SK-N-SH (cell line): Measurements from ENCODE around the gene CNTN4. TPM values are rescaled to one million over a fixed set of nuclear protein-coding genes. Genes with fewer than 3 reads are reported as not detected.

Experiments
- CTCF ChIA-PET: fragments of 300-600, 350-600 bp; formaldehyde crosslinking; extraction: SDS; loops from one replicate; lab custom pipeline; 2021; lab: Yijun Ruan, JAX
- POLR2A ChIA-PET: fragments of 350-600 bp; sonication (Branson Sonifier 250); formaldehyde crosslinking; extraction: SDS; loops from one replicate; lab custom pipeline; 2020; ENCODE audit warnings: antibody characterized with exemption, inconsistent platforms; lab: Yijun Ruan, JAX
- DNase-seq: peaks from one replicate; pipeline ENCODE4 v3.0.0; 2012
- H2AFZ ChIP-seq: fragments of 200-600 bp; sonication (generic); 2 replicates; pipeline ENCODE4 v1.8.1; 2016; ENCODE audit warnings: antibody characterized with exemption, mild to moderate bottlenecking, low read depth
- H3F3A ChIP-seq: fragments of 200-600 bp; sonication (generic); replicated peaks from 2 replicates; pipeline ENCODE3; 2016; ENCODE audit warnings: antibody characterized with exemption, mild to moderate bottlenecking; ENCODE audit not compliant: insufficient read depth
- H3K27ac ChIP-seq, 2 experiments: fragments of 200-500 bp in 1 of 2; fragments of 200-600 bp in 1 of 2; sonication (Bioruptor generic) in 1 of 2; sonication (generic), shearing (Covaris generic) in 1 of 2; 2 replicates each; pipeline versions ENCODE4 v1.5.1 to v1.6.1; 2014 to 2016; ENCODE audit warnings: low read depth in 2 of 2, inconsistent platforms in 1 of 2, low read length in 1 of 2, mild to moderate bottlenecking in 1 of 2, mixed read lengths in 1 of 2
- H3K27me3 ChIP-seq: fragments of 200-600 bp; sonication (generic), shearing (Covaris generic); 2 replicates; pipeline ENCODE4 v1.6.1; 2016; ENCODE audit warnings: mixed run types; ENCODE audit not compliant: insufficient read depth
- H3K36me3 ChIP-seq, 2 experiments: fragments of 200-500 bp in 1 of 2; fragments of 200-600 bp in 1 of 2; sonication (Bioruptor generic) in 1 of 2; sonication (generic) in 1 of 2; replicated peaks in 1 of 2; 2 replicates each; pipeline versions ENCODE3 to v1.5.1; 2014 to 2016; ENCODE audit warnings: low read length in 1 of 2, mild to moderate bottlenecking in 1 of 2; ENCODE audit not compliant: insufficient read depth in 2 of 2, control insufficient read depth in 1 of 2
- H3K4me1 ChIP-seq, 2 experiments: fragments of 200-500 bp in 1 of 2; fragments of 200-600 bp in 1 of 2; sonication (Bioruptor generic) in 1 of 2; sonication (generic), shearing (Covaris generic) in 1 of 2; 2 replicates each; pipeline versions ENCODE4 v1.5.1 to v1.6.1; 2014 to 2016; ENCODE audit warnings: low read depth in 1 of 2, low read length in 1 of 2, mixed run types in 1 of 2; ENCODE audit not compliant: insufficient read depth in 2 of 2, control insufficient read depth in 1 of 2
- H3K4me2 ChIP-seq: fragments of 200-600 bp; sonication (generic), shearing (Covaris generic); 2 replicates; pipeline ENCODE4 v1.6.1; 2017; ENCODE audit warnings: mixed run types
- H3K4me3 ChIP-seq, 2 experiments: fragments of 200-500 bp in 1 of 2; fragments of 200-600 bp in 1 of 2; sonication (Bioruptor generic) in 1 of 2; sonication (generic), shearing (Covaris generic) in 1 of 2; 2 replicates each; pipeline versions ENCODE4 v1.5.1 to v1.8.1; 2014 to 2016; ENCODE audit warnings: low read depth in 2 of 2, inconsistent platforms in 1 of 2, low read length in 1 of 2, mild to moderate bottlenecking in 1 of 2, mixed read lengths in 1 of 2, moderate library complexity in 1 of 2
- H3K79me2 ChIP-seq: fragments of 200-600 bp; sonication (generic); 2 replicates; pipeline ENCODE4 v1.8.1; 2017; ENCODE audit warnings: mild to moderate bottlenecking; ENCODE audit not compliant: insufficient read depth
- H3K9ac ChIP-seq: fragments of 200-600 bp; sonication (generic); 2 replicates; pipeline ENCODE4 v1.6.1; 2017; ENCODE audit warnings: mixed run types
- H3K9me2 ChIP-seq: fragments of 200-600 bp; sonication (generic); 2 replicates; pipeline ENCODE4 v1.6.1; 2017; ENCODE audit warnings: mixed run types
- H3K9me3 ChIP-seq: fragments of 200-600 bp; sonication (generic); 2 replicates; pipeline ENCODE4 v1.6.1; 2017; ENCODE audit warnings: mixed run types, mild to moderate bottlenecking, moderate library complexity
- H4K20me1 ChIP-seq: fragments of 200-600 bp; sonication (generic); 2 replicates; pipeline ENCODE4 v1.6.1; 2017; ENCODE audit warnings: mild to moderate bottlenecking, mixed run types; ENCODE audit not compliant: insufficient read depth
- ELF1 ChIP-seq: IDR thresholded peaks from 2 replicates; pipeline ENCODE4 v1.4.0; 2012
- EP300 ChIP-seq, 2 experiments: IDR thresholded peaks; 2 replicates each; pipeline versions ENCODE4 v1.4.0 to v1.6.1; 2012; ENCODE audit warnings: borderline replicate concordance in 1 of 2, low read depth in 1 of 2, low read length in 1 of 2
- FOXJ3 ChIP-seq: sonication (generic); formaldehyde crosslinking; IDR thresholded peaks from 2 replicates; pipeline ENCODE4 v1.5.1; 2020; ENCODE audit warnings: mild to moderate bottlenecking, missing genetic modification reagents
- GATA2 ChIP-seq: sonication (generic); formaldehyde crosslinking; IDR thresholded peaks from 2 replicates; pipeline ENCODE4 v1.5.0; 2020; ENCODE audit warnings: mild to moderate bottlenecking, missing genetic modification reagents
- JUND ChIP-seq: IDR thresholded peaks from 2 replicates; pipeline ENCODE4 v1.4.0; 2012
- MEF2A ChIP-seq: IDR thresholded peaks from 2 replicates; pipeline ENCODE4 v1.4.0; 2012; ENCODE audit warnings: low read depth, borderline replicate concordance
- MXI1 ChIP-seq: IDR thresholded peaks from 2 replicates; pipeline ENCODE4 v1.6.1; 2012; ENCODE audit warnings: mild to moderate bottlenecking, low read depth, low read length, improper control_type of control experiment
- RFX5 ChIP-seq: IDR thresholded peaks from 2 replicates; pipeline ENCODE4 v1.6.1; 2012; ENCODE audit warnings: mild to moderate bottlenecking, improper control_type of control experiment, low read length
- SIN3A ChIP-seq: IDR thresholded peaks from 2 replicates; pipeline ENCODE4 v1.6.1; 2012; ENCODE audit warnings: low read depth, mild to moderate bottlenecking, low read length, moderate library complexity, borderline replicate concordance
- TAF1 ChIP-seq: IDR thresholded peaks from 2 replicates; pipeline ENCODE4 v1.6.1; 2012; ENCODE audit warnings: low read depth, mild to moderate bottlenecking, low read length, moderate library complexity, borderline replicate concordance
- TEAD4 ChIP-seq: IDR thresholded peaks from 2 replicates; pipeline ENCODE4 v1.4.0; 2012; ENCODE audit warnings: mild to moderate bottlenecking, borderline replicate concordance; ENCODE audit not compliant: insufficient read depth
- YY1 ChIP-seq: IDR thresholded peaks from 2 replicates; pipeline ENCODE4 v1.4.0; 2012; ENCODE audit warnings: low read depth, mild to moderate bottlenecking
- WGBS: methylation state at CpG from one replicate; pipeline ENCODE4 v1.1.6; 2017; ENCODE audit warnings: low lambda C conversion rate; 5-methylcytosine and 5-hydroxymethylcytosine counted together
- polyA plus RNA-seq, 3 experiments: library from polyadenylated mRNA; depleted of rRNA; stranded (reverse); fragments of >200 nt; gene quantifications; 2 replicates each; pipeline ENCODE4 v1.2.3, GENCODE V29; 2012
- TF ChIP-seq, protein P1 (sequence below): IDR thresholded peaks from 2 replicates; pipeline ENCODE4 v1.6.1; 2012; ENCODE audit warnings: mild to moderate bottlenecking, low read depth, low read length, moderate library complexity
- TF ChIP-seq, protein P2 (sequence below): IDR thresholded peaks from 2 replicates; pipeline ENCODE4 v1.4.0; 2012; ENCODE audit warnings: low read depth, borderline replicate concordance
- TF ChIP-seq, protein P3 (sequence below): fragments of 200-600 bp; sonication (generic); IDR thresholded peaks from 2 replicates; pipeline ENCODE4 v1.6.1; 2017; ENCODE audit warnings: antibody characterized with exemption, mild to moderate bottlenecking, moderate library complexity

Gene CNTN4
- polyA plus RNA-seq, 1 of the 3 experiments (the other 2 are of a cell fraction), result 0.12 TPM

DNA sequence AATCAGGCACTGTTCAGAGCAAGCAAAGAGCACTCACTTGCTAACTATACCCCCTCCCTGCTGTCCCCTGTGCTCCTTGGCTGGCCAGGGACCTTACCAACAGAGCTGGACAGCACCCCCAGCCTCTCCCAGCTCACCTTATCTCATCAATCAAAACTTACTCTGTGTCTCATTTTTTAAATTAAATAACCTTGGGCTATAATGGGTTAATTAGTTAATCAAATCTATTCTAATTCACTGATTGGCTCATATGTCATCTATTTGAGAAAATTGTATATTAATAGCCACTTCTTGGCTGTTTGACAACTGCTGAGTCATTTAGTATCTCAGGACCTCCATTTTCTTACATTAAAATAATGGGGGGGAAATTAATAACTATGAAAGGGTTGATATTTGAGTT lies 988.6 kb downstream of the CNTN4 start:
- POLR2A ChIA-PET, result no interaction called here
- CTCF ChIA-PET, result interaction anchor here (0.7 kb wide), 1 partner anchor 13 kb away, joined by 3 read pairs; no protein-coding TSS in a partner anchor

DNA sequence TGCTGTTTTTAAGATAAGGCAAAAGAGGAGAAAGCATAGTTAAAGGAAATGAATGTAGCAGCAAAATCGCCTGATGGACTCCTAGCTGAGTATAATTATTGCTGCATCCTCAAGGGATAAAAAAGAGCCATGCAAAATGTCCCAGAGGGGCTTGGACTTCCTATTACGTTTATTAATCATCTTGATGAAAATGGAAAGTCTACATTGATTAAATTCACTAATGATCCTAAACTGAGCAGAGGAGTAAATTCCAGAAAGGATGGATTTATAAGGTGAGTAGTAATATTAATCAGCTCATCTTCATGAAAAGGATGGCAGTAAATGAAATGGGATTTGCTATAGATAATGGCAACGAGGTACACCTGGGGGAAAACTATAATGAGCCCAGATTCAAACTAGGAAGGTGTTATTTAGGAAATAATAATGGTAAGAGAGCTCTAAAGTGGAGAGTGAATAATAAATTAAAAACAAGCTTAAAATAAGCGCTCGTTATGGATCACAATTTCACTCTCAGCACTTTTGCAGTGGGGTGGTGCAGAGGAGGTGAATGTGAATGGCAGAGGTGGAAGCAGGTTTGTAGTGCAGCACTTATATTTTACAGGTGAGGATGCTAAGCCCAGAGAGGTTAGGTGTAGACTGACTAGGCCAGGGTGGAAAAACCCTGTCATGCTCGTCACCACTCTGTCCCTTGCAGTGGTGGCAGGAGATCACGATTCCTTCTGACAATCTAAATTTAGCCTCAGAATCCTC lies 989.2 kb downstream of the CNTN4 start:
- H2AFZ ChIP-seq, result no peak overlapping the region
- no peaks in the 10 kb centered on the region for H4K20me1 ChIP-seq
- H3K36me3 ChIP-seq, result no peaks in the 10 kb centered on the region
- peaks cover 0 to 3% of the 10 kb centered on the region in 2 experiments; a peak in 1 of 4 replicates for H3K4me1 ChIP-seq
- H3K9ac ChIP-seq, result no peak overlapping the region
- no peaks in the 10 kb centered on the region for H3K9me3 ChIP-seq
- no peaks in the 10 kb centered on the region for H3K27me3 ChIP-seq
- H3K4me3 ChIP-seq, result no peak overlapping the region
- CTCF ChIA-PET, result interaction anchor here (0.7 kb wide), 1 partner anchor 13 kb away, joined by 3 read pairs; no protein-coding TSS in a partner anchor
- no peaks in the 10 kb centered on the region for H3F3A ChIP-seq
- TF ChIP-seq FOXJ3, result no peak
- POLR2A ChIA-PET, result no interaction called here
- no peaks in the 10 kb centered on the region for H3K79me2 ChIP-seq
- H3K9me2 ChIP-seq, result no peaks in the 10 kb centered on the region
- 38% methylated on average over 7 of the region's 7 CpGs for WGBS
- no peak overlapping the region for H3K27ac ChIP-seq
- no peak overlapping the region for H3K4me2 ChIP-seq
- no peak for DNase-seq

More for the DNA sequence above, 988.6 kb downstream of the CNTN4 start:
- no peaks in the 10 kb centered on the region for H3F3A ChIP-seq
- TF ChIP-seq MXI1 (no peak), MEF2A (no peak), GATA2 (CRISPR knock-in tag) (no peak), TEAD4 (no peak), EP300 (IDR thresholded peaks at IDR 0.05; ENCODE audit: borderline replicate concordance in 1 of 2, low read depth in 1 of 2, low read length in 1 of 2) (0 out of 4 replicates have a peak, but pooled peaks of 1 of the 2 experiments have one; percentile 7)
- TF ChIP-seq, all 33 proteins: peak for 1
- peaks cover 0 to 3% of the 10 kb centered on the region in 2 experiments; a peak in 1 of 4 replicates for H3K4me1 ChIP-seq
- H3K79me2 ChIP-seq, result no peaks in the 10 kb centered on the region
- H3K36me3 ChIP-seq, result no peaks in the 10 kb centered on the region
- H3K9me3 ChIP-seq, result no peaks in the 10 kb centered on the region
- H3K4me3 ChIP-seq, result no peak overlapping the region
- DNase-seq, result peak; percentile 40
- H3K9ac ChIP-seq, result no peak overlapping the region
- H2AFZ ChIP-seq, result no peak overlapping the region
- no peaks in the 10 kb centered on the region for H3K9me2 ChIP-seq
- no peak overlapping the region for H3K4me2 ChIP-seq
- H4K20me1 ChIP-seq, result no peaks in the 10 kb centered on the region
- H3K27ac ChIP-seq, result no peak overlapping the region
- no peaks in the 10 kb centered on the region for H3K27me3 ChIP-seq

DNA sequence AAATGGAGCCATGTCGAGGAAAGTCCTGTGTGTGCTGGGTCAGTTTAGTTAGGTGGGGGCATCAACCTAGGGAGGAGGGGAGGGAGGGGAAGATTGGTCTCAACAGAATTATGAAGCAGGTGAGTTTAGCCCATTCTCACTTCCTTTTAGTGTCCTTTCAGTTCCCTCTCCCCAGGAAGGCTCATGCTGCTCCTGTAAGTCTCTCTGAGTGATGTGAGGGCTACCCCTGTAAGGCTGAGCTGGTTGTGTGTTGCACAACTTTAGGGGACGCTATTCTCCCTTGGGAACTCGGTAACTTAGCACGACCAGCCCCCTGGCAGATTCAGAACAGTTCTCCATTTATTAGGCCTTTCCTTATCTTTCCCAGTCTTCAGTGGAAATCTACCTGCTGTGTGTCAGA lies 990.4 kb downstream of the CNTN4 start:
- Histone ChIP-seq H3K36me3 (no peaks in the 10 kb centered on the region), H3K27me3 (no peaks in the 10 kb centered on the region), H3K9me2 (no peaks in the 10 kb centered on the region), H2AFZ (no peak overlapping the region), H3K9ac (no peak overlapping the region), H3K9me3 (no peaks in the 10 kb centered on the region), H3F3A (no peaks in the 10 kb centered on the region), H3K79me2 (no peaks in the 10 kb centered on the region), H3K27ac (no peak overlapping the region), H4K20me1 (no peaks in the 10 kb centered on the region), H3K4me2 (no peak overlapping the region), H3K4me1 (peaks cover 0 to 3% of the 10 kb centered on the region in 2 experiments; a peak in 1 of 4 replicates), H3K4me3 (no peak overlapping the region)
- no peak for DNase-seq
- POLR2A ChIA-PET, result no interaction called here
- 23% methylated on average over 4 of the region's 4 CpGs for WGBS
- CTCF ChIA-PET, result no interaction called here
- no peak for TF ChIP-seq YY1
- TF ChIP-seq RFX5, result no peak
- TF ChIP-seq ELF1, result no peak
- TF ChIP-seq, protein P1, sequence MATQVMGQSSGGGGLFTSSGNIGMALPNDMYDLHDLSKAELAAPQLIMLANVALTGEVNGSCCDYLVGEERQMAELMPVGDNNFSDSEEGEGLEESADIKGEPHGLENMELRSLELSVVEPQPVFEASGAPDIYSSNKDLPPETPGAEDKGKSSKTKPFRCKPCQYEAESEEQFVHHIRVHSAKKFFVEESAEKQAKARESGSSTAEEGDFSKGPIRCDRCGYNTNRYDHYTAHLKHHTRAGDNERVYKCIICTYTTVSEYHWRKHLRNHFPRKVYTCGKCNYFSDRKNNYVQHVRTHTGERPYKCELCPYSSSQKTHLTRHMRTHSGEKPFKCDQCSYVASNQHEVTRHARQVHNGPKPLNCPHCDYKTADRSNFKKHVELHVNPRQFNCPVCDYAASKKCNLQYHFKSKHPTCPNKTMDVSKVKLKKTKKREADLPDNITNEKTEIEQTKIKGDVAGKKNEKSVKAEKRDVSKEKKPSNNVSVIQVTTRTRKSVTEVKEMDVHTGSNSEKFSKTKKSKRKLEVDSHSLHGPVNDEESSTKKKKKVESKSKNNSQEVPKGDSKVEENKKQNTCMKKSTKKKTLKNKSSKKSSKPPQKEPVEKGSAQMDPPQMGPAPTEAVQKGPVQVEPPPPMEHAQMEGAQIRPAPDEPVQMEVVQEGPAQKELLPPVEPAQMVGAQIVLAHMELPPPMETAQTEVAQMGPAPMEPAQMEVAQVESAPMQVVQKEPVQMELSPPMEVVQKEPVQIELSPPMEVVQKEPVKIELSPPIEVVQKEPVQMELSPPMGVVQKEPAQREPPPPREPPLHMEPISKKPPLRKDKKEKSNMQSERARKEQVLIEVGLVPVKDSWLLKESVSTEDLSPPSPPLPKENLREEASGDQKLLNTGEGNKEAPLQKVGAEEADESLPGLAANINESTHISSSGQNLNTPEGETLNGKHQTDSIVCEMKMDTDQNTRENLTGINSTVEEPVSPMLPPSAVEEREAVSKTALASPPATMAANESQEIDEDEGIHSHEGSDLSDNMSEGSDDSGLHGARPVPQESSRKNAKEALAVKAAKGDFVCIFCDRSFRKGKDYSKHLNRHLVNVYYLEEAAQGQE, result no peak
- no peak for TF ChIP-seq TAF1
- TF ChIP-seq, protein P2, sequence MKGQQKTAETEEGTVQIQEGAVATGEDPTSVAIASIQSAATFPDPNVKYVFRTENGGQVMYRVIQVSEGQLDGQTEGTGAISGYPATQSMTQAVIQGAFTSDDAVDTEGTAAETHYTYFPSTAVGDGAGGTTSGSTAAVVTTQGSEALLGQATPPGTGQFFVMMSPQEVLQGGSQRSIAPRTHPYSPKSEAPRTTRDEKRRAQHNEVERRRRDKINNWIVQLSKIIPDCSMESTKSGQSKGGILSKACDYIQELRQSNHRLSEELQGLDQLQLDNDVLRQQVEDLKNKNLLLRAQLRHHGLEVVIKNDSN, result no peak
- TF ChIP-seq, protein P3, sequence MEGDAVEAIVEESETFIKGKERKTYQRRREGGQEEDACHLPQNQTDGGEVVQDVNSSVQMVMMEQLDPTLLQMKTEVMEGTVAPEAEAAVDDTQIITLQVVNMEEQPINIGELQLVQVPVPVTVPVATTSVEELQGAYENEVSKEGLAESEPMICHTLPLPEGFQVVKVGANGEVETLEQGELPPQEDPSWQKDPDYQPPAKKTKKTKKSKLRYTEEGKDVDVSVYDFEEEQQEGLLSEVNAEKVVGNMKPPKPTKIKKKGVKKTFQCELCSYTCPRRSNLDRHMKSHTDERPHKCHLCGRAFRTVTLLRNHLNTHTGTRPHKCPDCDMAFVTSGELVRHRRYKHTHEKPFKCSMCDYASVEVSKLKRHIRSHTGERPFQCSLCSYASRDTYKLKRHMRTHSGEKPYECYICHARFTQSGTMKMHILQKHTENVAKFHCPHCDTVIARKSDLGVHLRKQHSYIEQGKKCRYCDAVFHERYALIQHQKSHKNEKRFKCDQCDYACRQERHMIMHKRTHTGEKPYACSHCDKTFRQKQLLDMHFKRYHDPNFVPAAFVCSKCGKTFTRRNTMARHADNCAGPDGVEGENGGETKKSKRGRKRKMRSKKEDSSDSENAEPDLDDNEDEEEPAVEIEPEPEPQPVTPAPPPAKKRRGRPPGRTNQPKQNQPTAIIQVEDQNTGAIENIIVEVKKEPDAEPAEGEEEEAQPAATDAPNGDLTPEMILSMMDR, result no peak
- no peak for TF ChIP-seq SIN3A
- no peak for TF ChIP-seq JUND
